ENCODE measurements around the gene CAPN10.

Gene CAPN10

DNA sequence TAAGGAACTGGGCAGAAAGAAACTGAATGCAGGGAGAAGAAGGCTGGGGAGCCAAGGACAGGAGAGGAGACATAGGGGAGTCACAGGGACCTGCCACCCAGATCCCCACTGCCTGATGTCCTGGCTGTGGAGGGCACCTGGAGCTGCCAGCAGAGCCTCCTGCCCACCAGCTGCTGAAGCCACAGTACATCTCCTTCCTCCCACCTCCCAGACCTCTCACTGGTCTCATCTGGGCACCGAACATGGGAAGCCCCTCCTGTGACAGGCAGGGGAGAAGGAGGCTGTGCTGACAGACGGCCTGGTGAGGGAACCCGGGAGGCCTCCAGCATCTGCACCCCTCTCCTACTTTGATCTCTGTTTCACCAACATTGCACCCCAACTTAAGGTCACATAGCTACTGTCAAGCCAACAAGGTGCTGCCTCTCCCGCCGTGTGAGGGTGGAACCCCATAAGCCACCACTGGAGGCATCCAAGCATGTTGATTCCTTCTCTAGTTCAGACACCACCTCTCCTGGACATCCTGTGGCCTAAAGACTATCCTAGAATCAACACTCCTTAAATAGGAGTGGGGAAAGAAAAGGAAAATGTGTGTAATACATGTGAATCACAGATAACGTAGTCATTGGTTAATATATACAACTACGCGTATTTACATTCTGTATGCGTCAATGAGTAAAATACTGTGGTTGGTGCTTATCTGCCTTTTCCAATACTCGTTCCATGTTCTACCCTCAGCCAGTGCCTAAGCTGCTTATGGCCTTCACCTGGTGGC is 21.8 kb upstream of the CAPN10 start:
- peak; percentile 6 for DNase-seq

DNA sequence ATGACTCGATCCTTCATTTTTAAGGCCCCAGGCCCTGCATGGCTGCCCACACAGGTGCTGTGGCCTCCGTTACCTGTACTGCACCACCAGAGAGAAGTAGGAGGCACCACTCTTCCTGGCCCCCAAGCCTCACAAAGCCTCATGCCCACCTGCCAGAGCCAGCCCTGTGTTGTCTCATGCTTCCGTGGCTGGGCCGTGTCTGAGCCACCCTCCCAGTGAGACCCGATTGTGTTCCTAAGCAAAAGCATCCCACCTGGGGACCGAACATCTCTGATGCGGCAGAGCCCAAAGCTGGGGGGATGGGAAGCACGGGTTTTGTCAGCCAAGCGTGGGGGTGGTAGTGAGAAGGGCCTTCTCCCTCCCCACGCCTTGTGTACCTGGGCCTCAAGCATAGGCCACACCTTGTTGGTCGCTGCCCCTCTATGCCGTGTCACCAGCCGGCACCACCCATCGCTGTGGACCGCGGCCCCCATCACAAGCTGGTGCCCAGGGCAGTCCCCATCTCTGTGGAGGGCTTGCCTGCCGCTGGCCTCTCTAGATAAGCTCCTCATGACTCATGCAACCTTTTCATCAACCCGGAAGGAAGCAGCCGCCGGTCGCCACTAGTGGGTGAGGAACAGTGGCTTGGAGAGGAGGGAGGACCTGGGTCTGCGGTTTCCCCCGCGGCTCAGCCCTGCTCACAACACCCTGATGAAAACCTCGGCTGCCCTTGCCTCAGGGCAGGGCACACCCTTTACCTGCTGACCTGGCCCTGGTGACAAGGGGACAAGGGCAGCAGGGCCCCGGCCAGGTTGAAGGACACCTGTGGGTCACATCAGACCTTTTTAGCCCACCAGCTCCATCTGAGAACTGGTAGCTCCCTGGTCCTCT is 21.0 kb upstream of the CAPN10 start:
- peak; percentile 92 for DNase-seq

DNA sequence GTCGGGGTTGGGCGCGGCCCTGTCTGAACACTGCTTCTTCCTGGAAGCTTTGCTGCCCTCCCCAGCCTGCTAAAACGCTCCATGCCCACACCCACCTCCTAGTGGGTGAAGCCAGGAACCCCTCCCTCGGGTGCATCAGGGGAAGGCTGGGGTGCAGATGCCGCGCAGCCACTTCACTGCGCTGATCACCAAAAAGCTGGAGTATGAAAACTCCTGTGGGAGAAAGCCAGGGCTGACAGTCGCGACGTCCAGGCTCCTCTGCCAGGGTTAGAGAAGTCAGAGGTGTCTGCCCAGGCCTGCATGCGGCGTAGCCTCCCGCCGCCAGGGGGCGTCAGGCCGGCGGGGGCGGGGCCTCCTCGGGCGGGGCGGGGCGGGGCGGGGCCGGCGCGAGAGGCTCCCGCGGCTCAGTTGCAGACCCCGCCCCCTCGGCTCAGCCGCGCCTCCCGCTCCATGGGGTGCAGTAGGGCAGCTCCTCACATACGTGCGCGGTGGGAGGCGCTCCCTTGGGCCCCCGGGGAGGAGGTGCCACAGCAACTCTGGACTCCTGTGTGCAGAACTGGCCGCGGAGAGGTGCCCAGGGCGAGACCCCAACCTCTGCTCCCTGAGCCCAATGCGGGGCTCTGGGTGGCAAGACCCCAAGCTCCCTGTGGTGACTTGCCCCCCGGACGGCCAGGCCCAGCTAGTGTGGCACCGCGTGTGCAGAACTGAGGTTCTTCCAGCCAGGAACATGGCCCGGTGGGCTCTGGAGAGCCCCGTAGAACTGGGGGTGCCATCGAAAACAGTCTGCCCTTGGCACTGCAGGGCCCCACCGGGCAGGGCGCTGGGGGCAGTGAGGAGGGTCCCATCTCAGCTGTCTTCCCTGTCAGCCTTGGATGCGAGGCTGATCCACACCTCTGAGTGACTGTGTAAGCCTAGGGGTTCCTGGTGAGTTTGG is 20.1 kb upstream of the CAPN10 start:
- peak; percentile 95 for DNase-seq

DNA sequence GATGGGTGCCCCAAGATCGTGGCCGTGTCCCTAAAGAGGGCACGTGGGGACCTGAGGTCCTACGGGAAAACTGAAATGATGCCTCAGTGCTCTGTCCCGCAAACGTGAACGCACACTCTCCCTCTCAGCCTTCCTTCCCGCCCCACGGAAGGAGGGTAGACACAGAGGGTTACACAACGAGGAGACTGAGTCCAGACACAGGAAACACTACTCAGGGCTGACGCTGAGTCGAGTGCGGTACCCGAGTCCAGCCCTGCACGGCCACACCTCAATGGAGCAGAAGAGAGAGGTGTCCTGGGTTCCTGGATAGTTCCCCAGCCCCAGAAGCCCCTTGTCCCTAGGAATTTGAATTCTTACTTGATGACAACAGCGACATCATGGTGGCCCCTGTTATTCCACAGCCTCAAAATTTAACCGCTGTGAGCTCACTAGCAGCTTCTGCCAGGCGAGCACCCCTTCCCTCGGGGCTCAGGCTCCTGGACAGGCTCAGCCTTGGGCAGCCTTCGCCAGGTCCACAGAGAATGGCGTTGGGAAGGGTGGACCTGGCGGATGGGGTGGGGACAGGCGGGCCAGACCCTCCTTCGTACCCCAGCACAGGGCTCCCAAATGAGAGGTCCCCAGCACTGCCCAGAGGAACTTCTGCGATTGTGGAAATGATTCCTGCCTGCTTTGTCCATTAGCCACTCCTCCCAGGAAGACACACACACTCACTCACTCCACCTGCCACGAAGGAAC is 19.2 kb upstream of the CAPN10 start:
- peak; percentile 31 for DNase-seq

DNA sequence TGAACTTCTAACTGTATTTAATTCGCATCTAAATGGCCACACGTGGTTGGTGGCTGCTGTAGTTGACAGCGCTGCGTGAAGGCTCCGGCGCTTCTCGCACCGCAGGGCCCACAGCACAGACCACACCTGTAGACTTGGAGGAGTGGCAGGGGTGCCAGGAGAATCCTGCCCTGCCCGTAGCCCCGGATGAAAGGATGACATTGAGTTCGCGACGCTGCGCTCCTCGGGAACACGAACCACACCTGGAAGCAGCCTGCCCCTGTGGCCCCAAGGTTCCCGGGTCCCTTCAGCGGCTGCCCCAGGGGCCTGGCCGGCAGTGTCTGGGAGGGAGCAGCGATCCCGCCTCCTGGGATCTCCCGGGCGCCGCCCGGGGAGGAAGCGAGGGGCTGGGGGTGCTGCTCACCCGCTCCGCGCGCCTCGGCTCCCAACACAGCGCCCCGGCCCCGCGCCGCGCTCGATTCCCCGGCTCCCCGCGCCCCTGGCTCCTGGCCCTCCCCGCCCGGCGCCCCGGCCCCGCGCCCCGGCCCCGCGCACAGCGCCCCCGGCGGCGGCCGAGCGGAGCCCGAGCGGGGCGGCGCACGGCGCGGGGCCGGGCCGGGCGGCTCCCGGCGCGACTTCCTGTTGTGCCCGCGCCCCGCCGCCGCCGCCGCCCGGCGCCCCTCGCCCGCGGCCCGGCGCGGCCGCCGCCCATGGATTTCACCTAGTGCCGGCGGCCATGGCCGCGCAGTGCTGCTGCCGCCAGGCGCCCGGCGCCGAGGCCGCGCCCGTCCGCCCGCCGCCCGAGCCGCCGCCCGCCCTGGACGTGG is 18.5 kb upstream of the CAPN10 start, which contains the start of gene RNPEPL1:
RNPEPL1 (plus strand) TSS at position 613 of the 806 bp plus-strand sequence; CDS start at position 716, 103 bp downstream.
- DNase-seq, result peak; percentile 39

DNA sequence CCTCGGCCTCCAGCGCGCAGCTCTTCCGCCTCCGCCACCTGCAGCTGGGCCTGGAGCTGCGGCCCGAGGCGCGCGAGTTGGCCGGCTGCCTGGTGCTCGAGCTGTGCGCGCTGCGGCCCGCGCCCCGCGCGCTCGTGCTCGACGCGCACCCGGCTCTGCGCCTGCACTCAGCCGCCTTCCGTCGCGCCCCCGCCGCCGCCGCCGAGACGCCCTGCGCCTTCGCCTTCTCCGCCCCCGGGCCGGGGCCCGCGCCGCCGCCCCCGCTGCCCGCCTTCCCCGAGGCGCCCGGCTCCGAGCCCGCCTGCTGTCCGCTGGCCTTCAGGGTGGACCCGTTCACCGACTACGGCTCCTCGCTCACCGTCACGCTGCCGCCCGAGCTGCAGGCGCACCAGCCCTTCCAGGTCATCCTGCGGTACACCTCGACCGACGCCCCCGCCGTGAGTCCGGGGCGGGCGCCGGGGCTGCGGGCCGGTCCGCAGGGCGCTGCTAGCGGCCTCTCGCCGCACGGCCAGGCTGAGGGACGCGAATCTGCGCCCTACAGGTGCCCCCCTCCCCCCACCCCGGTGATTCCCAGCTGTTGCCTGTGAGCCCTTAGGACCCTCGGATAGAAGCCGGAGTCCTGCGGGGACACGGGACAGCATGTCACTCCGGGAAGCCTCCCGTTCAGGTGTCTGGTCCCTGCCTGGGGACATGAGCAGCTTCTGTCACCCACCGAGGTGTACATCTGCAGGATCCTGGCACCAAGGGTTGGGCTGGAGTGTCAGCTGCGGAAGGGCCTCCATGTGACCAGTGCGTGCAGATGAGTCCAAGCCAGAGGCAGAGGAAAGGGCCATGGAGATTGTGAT is 17.6 kb upstream of the CAPN10 start:
- DNase-seq, result peak; percentile 54

DNA sequence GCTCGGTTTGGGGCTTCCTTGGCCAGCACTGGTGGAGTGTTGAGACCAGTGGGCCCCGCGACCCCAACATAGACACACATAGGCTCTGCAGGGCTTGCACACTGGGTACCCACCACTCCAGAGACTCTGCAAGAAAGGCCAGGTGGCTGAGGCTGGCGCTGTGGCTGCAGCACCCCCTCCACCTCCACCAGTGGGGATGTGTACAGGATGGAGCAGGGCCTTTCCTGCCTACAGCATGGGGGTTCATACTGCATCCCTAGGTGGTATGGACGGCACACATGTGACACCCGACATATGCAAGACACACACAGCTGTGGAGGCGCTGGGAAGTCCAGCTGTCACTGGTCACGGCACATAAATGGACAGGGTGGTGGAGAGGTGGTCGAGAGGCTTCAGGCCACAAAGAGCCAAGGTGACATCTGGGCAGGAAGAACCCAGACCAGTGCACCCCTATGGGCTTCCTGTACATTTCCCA is 17.0 kb upstream of the CAPN10 start:
- peak; percentile 3 for DNase-seq

DNA sequence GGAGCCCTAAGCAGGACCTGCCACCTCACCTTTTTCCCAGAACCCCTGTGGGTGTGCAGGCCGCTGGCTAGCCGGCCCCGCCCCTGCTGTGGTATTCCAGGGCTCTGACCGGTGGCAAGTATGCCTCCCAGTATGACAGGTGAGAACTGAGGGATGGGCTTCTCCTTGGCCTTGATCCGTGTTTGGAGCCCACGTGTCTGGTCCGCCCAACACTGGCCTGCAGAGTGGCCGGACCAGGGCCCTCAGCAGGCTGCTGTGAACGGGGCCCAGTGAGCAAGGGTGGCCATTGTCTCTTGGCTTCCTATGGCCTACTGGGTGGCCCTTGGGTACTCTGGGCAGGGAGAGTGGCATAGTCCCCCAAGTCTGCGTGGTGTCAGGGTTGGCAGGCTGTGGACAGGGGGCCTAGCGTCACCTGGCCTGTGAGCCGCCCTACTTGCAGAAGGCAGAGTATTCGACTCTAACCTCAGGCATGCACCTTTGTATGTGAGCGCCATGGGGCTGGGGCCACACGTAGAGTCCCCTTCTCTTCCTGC is 16.5 kb upstream of the CAPN10 start:
- peak; percentile 3 for DNase-seq

DNA sequence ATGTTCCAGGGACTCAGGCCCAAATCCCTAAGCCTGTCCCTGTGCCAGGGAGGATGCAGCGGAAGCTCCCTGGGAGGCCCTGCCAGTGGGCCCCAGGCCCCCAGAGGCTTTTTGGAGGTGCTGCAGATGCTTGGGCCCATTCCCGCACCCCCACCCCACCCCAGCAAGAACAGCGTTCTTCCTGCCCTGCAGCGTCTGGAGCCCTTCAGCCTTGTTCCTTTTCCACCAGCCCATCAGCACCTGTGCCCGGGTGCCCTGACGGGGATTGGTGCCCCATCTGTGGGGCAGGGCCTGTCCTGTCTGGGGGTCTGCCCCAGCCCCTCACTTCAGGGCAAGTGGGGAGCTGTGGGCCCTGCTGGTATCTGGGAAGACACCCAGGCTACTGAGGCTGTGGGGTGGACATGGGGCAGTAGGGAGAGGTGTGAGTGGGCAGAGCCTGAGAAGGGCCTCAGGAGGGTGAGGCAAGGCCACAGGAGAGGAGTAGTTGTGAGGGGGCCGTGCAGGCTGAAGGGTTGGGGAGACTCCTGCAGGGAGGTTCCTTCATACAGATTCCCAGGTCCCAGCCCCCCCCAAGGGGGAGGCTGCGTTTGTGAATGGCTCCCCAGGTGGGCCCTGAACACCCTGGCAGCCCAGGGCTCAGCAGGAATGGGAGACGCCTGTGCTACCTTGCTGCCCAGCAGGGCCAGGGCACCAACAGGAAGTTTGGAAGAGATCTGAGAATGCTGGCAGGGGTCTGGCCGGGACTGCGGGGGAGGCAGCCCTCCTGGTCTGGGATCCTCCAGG is 15.8 kb upstream of the CAPN10 start:
- DNase-seq, result no peak

DNA sequence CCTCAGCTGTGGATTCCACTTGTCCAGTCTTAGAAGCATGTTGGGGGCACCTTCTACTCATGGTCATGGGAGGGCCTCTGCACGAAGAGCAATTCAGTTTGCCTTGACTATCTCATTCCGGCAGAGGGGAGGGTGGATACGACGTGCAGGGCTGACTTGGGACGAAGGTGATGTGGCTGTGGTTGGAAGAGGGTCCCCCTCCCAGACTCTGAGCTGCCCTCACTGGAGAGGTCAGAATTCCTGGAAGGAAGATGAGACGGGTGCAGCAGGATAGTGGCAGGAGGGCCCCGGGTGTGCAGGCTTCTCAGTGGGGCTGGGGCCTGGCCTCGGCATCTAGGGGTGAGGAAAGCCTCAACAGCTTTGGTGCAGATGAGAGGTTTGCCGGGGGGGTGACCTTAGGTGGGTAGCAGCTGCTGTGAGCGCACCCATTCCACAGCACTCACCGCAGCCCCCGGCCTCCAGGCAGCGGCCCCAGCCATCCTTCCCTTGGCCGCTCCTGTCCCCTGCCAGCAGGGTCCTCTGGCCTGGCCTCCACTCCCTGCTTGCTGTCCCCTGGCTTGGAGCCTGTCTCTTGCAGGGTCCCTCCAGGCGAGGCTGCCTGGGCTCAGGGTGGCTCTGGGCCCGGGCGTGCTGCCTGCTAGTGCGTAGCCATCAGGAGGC is 15.1 kb upstream of the CAPN10 start:
- DNase-seq, result no peak

DNA sequence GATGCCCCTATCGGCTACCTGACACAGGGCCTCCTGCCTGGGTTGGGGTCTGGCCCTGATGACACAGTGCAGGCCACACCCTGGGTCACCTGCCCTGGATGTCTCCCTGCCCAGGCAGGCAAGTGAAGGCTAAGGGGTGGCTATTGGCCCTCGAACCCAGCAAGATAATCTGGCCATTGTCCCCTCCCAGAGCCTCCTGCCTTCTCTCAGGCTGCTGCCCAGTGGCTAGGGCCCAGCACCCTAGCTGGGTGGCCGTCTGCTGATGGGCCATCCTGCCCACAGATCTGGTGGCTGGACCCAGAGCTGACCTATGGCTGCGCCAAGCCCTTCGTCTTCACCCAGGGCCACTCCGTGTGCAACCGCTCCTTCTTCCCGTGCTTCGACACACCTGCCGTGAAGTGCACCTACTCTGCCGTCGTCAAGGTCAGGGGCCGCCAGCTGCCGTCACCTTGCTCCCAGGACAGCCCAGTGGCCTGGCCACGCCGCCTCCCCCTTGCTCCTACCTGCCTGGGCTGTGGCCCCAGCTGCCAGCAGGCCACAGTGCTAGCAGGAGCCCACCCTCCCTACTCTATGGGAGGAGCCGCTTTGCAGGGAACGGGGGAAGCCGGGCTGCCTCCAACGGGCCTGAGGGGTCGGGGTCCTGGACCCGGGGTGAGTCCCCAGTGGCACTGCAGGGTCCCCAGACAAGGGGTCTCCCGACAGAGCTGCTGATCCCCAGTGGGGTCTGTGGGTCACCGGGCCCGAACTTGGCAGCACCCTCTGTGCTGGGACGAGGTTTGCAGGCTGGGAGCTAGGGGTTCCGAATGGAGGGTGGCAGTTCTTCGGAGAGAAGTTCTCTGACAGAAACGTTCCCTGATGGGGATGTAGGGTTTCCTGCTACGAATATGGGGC is 14.1 kb upstream of the CAPN10 start:
- DNase-seq, result no peak

DNA sequence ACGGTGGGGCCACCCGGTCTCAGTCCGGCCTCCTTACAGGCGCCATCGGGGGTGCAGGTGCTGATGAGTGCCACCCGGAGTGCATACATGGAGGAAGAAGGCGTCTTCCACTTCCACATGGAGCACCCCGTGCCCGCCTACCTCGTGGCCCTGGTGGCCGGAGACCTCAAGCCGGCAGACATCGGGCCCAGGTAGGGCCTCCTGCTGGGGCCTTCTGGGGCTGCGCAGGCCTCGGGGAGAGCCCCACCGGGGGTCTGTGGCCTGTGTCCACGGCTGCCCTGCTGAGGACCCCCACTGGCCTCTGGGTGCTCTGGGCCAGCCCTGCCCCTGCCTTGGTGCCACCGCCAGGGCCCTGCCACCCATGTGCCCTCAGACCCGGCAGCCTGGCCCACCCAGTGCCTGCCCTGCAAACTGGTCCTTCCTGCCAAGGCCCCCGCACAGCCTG is 13.4 kb upstream of the CAPN10 start:
- no peak for DNase-seq

DNA sequence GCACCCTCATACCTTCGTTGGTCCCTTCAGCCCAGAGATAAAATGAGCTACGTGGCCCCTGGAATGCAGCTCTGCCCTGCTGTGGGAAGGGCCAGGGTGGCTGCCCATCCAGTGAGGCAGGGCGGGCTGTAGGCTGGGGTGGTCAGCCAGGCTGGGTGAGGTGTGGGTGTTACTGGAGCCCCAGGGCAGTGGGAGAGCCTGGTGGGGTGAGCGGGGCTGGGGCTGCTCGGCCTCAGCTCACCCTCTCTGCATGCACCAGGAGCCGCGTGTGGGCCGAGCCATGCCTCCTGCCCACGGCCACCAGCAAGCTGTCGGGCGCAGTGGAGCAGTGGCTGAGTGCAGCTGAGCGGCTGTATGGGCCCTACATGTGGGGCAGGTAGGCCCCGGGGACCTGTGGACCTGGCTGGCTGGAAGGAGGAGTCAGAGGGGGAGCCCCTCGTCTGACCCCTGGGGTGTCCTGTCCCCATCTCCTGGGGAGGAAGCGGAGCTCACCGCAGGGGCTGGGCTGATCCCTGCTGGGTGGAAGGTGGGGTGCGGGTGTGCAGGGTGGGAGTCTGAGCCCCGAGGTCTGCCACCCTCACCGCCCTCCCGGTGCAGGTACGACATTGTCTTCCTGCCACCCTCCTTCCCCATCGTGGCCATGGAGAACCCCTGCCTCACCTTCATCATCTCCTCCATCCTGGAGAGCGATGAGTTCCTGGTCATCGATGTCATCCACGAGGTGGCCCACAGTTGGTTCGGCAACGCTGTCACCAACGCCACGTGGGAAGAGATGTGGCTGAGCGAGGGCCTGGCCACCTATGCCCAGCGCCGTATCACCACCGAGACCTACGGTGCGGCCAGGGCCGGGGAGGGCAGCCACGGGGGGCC is 12.8 kb upstream of the CAPN10 start:
- DNase-seq, result no peak

DNA sequence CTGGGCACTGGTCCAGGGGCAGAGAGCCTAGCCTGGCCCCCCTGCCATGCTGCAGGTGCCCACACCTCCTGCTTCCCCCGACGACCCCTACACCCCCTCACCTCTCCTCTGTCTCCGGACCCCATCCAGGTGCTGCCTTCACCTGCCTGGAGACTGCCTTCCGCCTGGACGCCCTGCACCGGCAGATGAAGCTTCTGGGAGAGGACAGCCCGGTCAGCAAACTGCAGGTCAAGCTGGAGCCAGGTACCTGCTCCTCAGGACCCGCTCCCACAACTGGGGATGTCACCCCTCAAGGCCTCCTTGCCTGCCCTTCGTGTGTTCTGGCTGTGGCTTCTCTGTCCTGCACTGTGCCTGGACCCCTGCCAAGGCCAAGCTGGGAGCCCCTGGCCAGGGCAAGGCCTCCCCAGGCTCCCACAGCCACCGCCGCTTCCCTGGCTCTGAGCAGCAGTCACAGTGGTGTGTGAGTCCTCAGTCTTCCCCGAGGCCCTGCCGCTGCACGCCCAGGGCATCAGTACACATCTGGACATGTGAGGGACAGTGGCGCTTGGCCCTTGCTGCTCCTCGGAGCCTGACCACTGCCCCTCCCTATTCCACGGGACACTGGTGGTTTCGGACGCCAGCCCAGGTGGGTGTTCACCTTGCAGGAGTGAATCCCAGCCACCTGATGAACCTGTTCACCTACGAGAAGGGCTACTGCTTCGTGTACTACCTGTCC is 12.0 kb upstream of the CAPN10 start:
- DNase-seq, result no peak

All from activated gamma-delta T cell treated with Interleukin-2 at 50 U/mL for 16 hours (primary cell).